ENCODE measurements around the gene PLLP.
"Not testable (repeated sequence)": the region's sequence is repeated elsewhere in the genome, so short reads cannot be mapped to it uniquely, and the experiment has no call there.

Gene PLLP

DNA sequence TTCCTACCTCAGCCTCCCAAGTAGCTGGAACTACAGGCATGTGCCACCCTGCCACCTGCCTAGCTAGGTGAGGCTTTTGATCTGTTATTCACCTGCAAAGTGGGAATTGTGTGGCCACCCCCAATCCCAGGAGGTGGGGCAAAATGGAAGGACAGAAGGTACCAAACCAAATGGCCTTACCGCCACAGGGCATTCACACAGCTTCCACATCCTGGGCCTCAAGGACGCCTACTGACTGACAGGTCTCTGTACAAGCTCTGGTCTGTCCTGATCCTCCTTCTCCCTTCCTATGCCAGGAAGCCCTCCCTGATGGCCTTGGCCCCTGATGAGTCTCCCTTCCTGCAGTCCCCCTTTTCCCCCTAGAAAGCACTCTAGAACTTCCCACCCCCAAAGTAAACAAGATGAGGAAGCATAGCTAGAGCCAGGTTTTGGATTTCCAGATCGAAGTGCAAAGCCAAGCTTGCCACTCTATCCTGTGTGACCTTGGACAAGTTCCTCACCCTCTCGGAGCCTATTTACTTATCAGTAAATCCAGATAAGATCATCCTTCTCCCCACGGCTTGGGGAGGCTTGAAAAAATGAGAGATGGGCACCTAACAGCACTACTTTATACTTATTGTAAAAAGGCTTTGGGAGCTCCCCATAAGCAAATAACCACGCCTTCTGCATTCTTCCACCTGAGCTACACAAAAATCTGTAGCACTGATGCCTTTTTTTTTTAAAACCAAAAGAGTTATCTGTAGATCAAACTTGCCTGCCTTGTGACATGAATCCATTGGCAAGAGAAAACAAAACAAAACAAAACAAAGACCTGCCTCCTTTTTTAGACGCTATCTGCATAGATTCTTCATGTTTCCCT, 4.5 kb downstream of the PLLP start:
- no peak for DNase-seq
- in situ Hi-C loops (cut with MboI; ENCODE audit: low pct_unique_long_range_greater_than_20kb, low sequenced_read_pairs), result no loop called here

DNA sequence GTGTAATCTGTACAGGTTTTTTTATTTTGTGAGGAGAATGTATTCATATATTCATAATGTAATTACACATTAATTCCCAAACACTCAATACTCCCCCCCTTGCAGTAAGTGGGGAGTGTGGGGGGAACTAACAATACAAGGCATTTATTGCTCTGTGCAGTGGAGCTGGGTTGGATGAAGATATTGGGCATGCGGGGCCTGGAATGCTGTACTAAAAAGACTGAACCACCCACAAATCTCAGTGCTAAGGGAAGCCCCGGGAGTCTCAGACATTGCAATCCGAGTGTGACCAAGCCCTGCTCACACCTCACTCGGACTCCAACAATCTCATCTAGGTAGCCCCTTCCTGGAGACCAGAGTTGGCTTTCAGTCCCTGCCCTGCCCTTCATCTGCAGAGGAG, 6.0 kb downstream of the PLLP start:
- in situ Hi-C loops (cut with MboI; ENCODE audit: low pct_unique_long_range_greater_than_20kb, low sequenced_read_pairs), result no loop called here
- DNase-seq, result no peak

DNA sequence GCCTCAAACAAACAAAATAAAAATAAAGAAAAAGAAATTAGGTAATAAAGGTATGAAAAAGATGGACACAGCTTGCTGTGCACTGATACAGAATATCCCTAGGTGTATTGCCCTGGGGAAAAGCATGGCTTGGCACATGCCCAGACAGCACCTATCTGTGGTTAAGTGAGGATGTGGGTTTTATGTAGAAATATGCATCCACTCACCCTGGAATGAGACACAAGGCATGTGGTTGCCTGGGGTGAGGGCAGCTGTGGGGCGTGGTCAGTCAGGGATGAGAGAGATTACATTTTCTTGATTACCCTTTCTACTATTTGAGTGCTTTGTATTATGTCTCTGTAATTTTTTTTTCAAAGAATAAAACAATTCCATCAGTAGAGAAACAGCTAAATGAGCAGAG, 6.9 kb downstream of the PLLP start:
- in situ Hi-C loops (cut with MboI; ENCODE audit: low pct_unique_long_range_greater_than_20kb, low sequenced_read_pairs), result no loop called here

DNA sequence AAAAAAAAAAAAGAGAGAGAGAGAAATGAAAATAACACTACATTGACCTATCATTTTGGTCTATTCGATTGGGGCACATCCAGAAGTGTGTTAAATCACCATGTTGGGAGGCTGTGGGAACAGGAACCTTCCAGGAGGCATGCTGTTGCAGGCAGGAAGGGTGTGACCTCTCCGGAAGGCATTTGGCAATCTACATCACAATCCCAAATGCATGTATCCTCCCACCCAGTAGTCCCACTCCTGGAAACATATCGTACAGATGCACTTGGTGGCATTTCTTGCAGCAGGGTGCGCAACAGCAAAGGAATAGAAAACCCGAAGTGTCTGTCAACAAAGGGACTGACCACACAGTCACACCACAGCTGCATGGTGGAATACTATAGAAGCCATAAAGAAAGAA, 7.9 kb downstream of the PLLP start:
- peak; percentile 38 for DNase-seq
- in situ Hi-C loops (cut with MboI; ENCODE audit: low pct_unique_long_range_greater_than_20kb, low sequenced_read_pairs), result no loop called here

More for the DNA sequence above, 6.9 kb downstream of the PLLP start:
- peak; percentile 68 for DNase-seq

DNA sequence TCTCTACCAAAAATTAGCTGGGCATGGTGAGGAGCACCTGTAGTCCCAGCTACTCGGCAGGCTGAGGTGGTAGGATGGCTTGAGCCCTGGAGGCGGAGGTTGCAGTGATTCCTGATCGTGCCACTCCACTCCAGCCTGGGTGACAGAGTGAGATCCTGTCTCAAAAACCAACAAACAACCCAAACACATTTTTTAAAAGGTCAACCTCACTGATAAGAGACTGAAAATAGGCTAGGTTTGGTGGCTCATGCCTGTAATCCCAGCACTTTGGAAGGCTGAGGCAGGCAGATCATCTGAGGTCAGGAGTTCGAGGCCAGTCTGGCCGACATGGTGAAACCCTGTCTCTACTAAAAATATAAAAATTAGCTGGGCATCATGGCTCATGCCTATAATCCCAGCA, 8.5 kb downstream of the PLLP start:
- DNase-seq; in situ Hi-C loops (cut with MboI; ENCODE audit: low pct_unique_long_range_greater_than_20kb, low sequenced_read_pairs): not testable (repeated sequence)

DNA sequence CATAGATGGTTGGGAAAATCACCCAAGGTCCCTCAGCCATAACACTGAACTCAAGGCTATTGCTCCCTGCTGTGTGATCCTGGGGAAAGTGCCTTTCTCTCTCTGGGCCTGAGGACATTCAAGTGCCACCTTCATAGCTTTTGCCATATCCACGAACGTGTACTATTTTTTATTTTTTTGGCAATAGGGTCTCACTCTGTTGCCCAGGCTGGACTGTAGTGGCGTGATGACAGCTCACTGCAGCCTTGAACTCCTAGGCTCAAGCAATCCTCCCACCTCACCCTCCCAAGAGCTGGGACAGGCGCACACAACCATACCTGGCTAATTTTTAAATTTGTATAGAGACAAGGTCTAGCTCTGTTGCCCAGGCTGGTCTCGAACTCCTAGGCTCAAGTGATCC, 10.6 kb downstream of the PLLP start:
- in situ Hi-C loops (cut with MboI; ENCODE audit: low pct_unique_long_range_greater_than_20kb, low sequenced_read_pairs), result no loop called here
- no peak for DNase-seq

DNA sequence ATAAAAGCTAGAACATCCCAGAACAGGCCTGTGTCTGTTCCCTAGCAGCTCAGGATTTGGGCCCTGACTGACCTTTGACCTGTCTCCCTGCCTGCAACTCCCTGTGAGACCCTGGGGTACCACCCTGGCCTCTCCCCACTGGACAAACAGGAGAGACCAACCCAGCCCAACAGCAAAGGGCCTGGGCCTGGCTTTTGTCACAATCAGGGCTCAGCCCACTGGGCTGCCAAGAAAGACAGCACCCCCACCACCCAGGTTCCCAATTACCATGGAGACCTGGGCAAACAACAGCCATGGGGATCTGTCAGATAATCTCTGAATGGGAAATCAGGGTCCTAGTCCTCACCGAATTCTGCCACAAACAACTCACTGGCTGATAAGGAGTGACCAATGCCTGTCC, 11.1 kb downstream of the PLLP start:
- DNase-seq, result no peak
- in situ Hi-C loops (cut with MboI; ENCODE audit: low pct_unique_long_range_greater_than_20kb, low sequenced_read_pairs), result no loop called here

DNA sequence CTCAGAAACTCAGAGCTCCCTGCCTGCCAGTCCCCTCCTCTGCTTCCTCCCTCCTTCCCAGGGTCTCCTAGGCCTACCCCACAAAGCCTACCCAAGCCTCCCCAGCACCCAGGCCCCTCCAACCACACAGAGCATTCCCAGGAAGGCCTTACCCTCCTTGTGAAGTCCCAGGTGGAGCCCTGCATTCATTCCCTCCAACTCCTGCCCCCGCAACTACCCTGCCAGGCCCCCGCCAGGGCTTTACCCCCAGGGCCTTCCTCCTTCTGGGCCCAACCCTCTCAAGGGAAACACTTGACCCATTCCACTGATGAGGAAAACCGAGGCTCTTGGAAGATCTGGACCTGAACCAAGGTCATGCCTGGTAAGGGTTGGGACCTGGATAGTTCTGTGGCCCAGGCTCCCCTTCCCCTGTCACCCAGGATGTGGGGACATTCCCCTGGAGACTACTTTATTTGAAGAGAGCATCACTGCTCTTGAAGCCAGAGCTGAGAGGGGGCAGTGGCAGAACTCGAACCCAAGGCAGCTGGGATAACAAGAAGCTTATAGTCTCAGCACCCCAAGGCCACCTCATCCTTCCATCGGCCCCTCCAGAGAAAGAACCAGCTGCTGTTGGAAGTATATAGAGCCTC, 12.5 kb downstream of the PLLP start:
- in situ Hi-C loops (cut with MboI; ENCODE audit: low pct_unique_long_range_greater_than_20kb, low sequenced_read_pairs), result no loop called here
- DNase-seq, result no peak

DNA sequence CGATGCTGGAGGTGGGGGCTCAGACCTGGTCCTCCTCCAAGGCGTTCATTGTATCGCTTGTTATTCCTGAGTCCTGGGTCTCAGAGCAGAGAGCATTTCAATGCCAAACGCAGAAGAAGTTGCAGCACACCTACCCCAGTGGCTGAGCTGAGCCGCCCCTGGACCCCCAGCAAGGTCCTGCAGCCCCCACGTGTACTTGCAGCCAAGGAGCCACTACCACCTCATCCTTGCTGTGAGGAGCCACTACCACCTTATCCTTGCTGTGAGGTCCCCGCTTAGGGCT, 13.5 kb downstream of the PLLP start:
- in situ Hi-C loops (cut with MboI; ENCODE audit: low pct_unique_long_range_greater_than_20kb, low sequenced_read_pairs), result no loop called here
- no peak for DNase-seq

DNA sequence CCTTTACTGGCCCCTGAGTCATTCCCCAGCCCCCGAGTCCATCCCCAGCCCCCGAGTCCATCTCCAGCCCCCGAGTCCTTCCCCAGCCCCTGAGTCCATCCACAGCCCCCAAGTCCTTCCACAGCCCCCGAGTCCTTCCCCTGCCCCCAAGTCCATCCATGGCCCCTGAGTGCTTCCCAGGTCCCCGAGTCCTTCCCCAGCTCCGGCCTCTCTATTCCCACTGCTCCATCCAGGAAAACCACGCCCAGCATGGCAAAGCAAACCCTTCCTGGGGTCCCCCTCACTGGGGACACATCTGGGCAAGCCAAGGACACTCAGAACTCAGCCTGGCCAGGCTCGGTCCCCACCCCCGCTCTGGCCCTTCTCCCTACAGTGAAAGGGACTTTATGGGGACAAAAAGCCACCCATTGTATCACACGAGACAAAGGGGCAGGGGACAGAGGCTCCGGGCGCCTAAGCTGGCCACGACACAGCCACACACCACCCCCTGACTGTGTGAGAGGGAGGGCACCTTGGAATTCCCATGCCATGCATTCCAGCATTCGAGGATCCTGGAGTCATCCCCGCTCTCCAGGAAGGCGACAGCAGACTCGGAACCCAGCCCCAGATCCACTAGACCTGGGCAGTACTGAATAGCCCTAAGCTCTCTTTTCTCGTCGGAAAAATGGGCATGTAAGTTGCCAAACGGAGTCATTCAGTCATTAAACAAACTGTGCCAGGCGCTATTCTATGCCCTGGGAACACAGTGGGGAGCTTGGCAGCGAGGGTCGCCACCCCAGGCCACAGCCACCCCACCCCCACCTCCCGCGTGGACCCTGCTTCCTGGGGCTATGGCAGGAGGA, 14.0 kb downstream of the PLLP start:
- in situ Hi-C loops (cut with MboI; ENCODE audit: low pct_unique_long_range_greater_than_20kb, low sequenced_read_pairs), result no loop called here
- no peak for DNase-seq

DNA sequence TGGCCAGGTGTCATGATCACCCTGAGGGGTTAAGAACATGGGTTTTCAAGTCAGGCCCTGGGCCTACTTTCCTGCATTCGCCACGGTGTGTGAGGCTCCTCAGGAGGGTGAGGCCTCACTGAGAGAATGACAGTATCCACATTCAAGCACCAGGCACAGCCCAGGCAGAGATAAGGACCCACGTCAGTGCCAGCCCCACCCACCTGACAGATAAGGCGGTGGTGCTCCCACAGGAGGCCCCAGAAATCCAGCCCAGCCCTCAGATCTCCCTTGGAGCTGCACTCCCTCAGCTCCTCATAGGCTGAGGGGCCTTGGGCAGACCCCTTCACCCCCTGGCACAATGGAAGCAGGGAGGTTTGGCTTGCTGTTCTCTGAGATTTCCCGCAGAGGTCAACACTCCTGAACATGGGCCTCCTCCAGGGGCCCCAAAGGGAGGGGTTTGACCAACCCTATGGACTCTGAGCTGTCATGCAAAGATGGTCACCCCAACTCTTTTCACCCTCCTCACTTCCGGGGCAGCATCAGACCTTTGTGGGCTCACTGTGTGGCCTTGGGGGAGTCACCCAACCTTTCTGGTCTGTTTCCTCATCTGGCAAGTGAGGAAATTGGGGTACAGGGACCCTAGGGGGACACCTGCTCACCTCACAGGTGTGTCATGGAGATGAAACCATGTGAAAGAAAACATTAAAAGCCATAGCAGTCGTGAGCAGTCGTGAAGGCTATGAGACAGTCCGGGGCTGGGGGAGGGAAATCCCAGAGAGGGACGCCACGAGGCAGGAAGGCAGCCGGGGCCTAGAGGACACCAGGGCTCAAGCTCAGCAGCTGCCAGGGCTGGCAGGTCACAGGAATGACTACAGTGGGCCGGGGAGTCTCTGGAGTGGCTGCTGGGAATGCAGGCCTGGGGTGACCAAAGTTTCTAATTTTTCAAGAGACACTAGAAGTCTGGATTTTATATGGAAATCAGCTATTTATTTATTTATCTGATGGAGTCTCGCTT, 15.4 kb downstream of the PLLP start:
- in situ Hi-C loops (cut with MboI; ENCODE audit: low pct_unique_long_range_greater_than_20kb, low sequenced_read_pairs), result no loop called here
- no peak for DNase-seq

DNA sequence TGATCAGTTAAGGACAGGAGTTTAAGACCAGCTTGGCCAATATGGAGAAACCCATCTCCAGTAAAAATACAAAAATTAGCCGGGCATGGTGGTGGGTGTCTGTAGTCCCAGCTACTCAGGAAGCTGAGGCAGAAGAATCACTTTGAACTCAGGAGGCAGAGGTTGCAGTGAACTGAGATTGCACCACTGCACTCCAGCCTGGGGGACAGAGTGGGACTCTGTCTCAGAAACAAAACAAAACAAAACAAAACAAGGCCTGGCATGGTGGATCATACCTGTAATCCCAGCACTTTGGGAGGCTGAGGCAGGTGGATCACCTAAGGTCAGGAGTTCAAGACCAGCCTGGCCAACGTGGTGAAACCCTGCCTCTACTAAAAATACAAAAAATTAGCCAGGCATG, 17.1 kb downstream of the PLLP start:
- in situ Hi-C loops (cut with MboI; ENCODE audit: low pct_unique_long_range_greater_than_20kb, low sequenced_read_pairs); DNase-seq: not testable (repeated sequence)

DNA sequence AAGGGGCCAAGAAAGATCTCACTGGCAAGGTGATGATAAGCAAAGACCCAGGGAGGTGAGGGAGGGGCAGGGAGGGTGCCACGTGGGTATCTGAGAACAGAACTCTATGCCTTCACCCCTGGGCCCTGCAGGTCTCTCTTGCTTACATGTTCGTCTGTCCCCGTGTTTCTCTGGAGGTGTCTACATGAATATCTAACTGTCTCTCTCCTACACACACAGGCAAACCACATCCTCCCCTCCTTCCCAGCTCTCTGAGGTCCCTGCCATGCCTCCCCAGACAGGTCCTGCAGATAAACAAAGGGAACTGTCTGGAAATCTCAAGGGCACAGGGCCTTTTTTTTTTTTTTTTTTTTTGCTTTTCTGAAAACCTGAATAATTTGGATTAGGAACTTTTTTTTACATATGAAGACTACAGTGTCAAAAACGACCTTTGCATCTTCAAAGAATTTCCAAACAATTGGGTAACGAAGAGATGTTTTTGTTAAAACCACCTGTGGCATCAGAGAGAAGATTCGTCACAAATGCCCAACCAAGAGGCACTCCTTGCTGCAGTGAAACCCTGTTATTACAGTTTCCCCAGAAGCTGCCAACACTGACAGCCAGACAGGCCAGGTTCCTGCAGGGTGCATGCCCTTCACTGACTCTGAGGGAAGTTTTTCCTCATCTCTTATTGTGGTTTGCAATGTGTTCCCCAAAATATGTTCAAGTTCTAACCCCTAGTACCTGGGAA, 17.8 kb downstream of the PLLP start:
- in situ Hi-C loops (cut with MboI; ENCODE audit: low pct_unique_long_range_greater_than_20kb, low sequenced_read_pairs), result no loop called here
- peak; percentile 62 for DNase-seq

DNA sequence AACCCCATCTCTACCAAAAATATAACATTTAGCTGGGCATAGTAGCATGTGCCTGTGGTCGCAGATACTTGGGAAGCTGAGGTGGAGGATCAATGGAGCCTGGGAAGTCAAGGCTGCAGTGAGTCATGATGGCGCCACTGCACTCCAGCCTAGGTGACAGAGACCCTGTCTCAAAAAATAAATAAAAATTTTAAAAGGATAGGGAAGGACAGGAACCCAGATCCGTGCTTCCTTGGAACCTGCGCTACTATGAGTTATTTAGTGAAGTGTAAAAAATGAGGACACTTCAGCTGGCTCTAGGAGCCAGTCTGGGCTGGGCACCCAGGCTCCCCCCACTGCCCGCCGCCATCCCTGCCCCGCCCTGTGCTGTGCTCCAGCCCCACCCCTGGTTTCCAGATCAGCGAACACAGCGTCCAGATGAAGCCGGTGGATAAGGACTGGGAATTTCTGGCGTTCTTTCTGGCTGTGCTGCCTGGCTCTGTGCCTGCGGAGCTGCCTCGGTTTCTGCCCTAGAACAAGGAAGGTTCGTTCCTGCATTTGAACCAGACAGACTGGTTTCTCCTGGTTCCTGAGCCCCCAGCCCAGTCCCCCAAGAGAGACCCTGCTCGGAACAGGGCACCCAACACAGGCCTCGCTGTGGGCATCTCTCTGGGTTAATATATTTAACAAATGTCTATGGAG, 18.5 kb downstream of the PLLP start:
- in situ Hi-C loops (cut with MboI; ENCODE audit: low pct_unique_long_range_greater_than_20kb, low sequenced_read_pairs), result no loop called here

DNA sequence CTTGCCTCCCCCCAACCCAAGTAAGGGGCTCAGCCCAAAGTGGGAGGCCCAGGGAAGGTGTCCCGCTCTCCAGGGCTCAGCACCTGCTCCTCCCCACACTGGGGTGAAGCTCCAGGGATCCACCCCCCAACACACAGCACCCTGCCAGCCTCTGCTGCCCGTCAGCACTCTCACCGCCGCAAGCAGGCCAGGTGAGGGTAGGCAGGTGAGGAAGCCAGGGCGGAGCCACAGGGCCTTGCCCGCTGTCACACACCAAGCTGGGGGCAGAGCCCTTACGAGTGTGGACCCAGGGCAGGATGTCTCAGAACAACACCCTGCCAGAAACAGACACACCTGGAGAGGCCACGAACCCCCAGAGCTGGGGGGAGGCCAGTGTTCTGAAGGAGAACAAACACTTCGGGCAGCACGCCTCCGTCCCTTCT, 19.5 kb downstream of the PLLP start:
- in situ Hi-C loops (cut with MboI; ENCODE audit: low pct_unique_long_range_greater_than_20kb, low sequenced_read_pairs), result no loop called here
- DNase-seq, result no peak

More for the DNA sequence above, 18.5 kb downstream of the PLLP start:
- DNase-seq, result no peak

DNA sequence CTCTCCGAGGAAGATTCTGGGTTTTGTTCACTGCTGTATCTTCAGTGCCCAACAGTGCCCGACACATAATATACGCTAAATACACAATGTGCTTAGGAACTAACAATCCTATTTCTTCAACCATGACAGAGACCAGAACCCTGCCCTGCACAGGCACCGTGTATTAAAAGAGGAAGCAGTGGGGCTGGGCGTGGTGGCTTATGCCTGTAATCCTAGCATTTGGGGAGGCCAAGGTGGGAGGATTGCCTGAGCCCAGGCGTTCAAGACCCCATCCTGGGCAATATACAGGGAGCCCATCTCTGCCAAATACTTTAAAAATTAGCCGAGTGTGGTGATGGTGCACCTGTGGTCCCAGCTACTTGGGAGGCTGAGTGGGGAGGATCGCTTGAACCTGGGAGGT, 20.1 kb downstream of the PLLP start:
- DNase-seq, result no peak
- in situ Hi-C loops (cut with MboI; ENCODE audit: low pct_unique_long_range_greater_than_20kb, low sequenced_read_pairs), result no loop called here

DNA sequence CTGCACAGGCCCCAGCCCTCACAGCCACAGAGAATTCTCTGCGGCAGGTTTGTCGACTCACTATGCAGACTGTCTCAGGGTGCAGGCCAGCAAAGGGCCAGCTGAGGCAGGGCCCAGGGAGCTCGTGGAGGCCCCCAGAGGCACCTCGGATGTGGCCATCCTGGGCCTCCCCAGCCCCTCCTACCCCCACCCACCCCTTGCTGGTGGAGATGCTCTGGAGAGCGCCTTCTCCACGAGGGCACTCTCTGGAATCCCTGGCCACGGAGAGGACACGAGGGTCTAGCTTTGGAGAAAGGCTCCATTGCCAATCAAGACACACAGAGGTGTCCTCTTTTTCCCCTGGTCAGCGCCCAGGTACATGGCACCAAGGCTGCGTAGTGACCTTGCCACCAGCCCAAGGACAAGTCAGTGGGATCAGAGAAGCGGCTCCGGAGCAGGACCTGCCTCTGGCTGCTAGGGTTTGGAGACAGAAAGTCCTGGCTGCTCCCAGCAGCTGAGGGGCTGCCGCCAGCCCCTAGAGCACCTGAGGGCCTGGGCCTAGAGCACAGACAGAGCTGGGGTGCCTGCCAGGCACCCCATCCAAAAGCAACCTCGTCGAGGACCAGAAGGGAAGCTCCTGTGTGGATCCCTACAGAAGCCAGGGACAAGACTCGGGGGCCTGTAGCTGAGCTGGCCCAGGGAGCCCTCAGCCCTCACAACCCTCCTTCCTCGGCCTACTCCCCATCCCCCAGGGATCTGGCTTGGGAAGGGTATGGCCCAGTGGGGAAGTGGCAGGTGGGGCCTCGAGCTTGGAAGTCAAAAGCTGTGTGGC, 20.7 kb downstream of the PLLP start:
- no peak for DNase-seq
- in situ Hi-C loops (cut with MboI; ENCODE audit: low pct_unique_long_range_greater_than_20kb, low sequenced_read_pairs), result no loop called here
